Measurements from ENCODE around the gene ARFGEF3.

ARFGEF3 gene

GRCh38 chr6:138176652-138177232 lies 15.0 kb downstream of the ARFGEF3 start:
- no peaks in the 10 kb centered on the region for H3K36me3 ChIP-seq (replicated peaks)
- TF ChIP-seq CTCF (IDR thresholded peaks at IDR 0.05; ENCODE audit: low read depth, low read length, missing control alignments): no peak
- in situ Hi-C loops (cut with HindIII; ENCODE audit: low pct_ligation_motif_present, low sequenced_read_pairs): no loop called here

GRCh38 chr6:138182939-138183789 lies 21.4 kb downstream of the ARFGEF3 start:
- H3K27me3 ChIP-seq (replicated peaks): no peaks in the 10 kb centered on the region
- in situ Hi-C loops (cut with HindIII; ENCODE audit: low pct_ligation_motif_present, low sequenced_read_pairs): no loop called here
- no peak overlapping the region for H3K4me3 ChIP-seq (ENCODE audit: low read depth, low read length)
- no peak overlapping the region for H3K27ac ChIP-seq
- TF ChIP-seq CTCF (IDR thresholded peaks at IDR 0.05; ENCODE audit: low read depth, low read length, missing control alignments): no peak
- no peaks in the 10 kb centered on the region for H3K36me3 ChIP-seq (replicated peaks)
- DNase-seq: no peak

More at GRCh38 chr6:138176652-138177232, 15.0 kb downstream of the ARFGEF3 start:
- no peak overlapping the region for H3K4me3 ChIP-seq (ENCODE audit: low read depth, low read length)
- DNase-seq: no peak
- no peaks in the 10 kb centered on the region for H3K27me3 ChIP-seq (replicated peaks)
- H3K27ac ChIP-seq: no peak overlapping the region

GRCh38 chr6:138183790-138184134 lies 22.0 kb downstream of the ARFGEF3 start:
- no peaks in the 10 kb centered on the region for H3K27me3 ChIP-seq (replicated peaks)
- H3K27ac ChIP-seq: no peak overlapping the region
- DNase-seq: no peak
- H3K36me3 ChIP-seq (replicated peaks): no peaks in the 10 kb centered on the region
- in situ Hi-C loops (cut with HindIII; ENCODE audit: low pct_ligation_motif_present, low sequenced_read_pairs): no loop called here
- no peak for TF ChIP-seq CTCF (IDR thresholded peaks at IDR 0.05; ENCODE audit: low read depth, low read length, missing control alignments)
- no peak overlapping the region for H3K4me3 ChIP-seq (ENCODE audit: low read depth, low read length)

DNA sequence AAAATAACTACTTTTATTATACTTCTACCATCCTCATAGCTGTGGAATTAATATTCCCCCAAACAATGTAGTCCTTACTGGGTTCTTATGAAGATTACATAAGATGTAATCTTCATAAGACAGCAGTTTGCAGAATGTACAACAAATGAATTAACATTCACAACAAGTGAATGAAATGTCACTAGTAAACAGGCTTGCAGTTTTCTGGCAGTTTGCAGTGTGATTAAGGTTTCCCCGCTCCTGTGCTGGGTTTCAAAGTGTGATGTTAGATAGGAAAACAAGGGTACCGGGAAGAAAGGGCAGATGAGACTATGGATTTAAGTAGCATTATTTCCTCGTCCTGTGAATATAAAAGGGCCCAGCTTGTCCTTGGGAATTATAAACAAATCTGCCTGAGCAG lies 22.5 kb downstream of the ARFGEF3 start:
- no peak for DNase-seq

DNA sequence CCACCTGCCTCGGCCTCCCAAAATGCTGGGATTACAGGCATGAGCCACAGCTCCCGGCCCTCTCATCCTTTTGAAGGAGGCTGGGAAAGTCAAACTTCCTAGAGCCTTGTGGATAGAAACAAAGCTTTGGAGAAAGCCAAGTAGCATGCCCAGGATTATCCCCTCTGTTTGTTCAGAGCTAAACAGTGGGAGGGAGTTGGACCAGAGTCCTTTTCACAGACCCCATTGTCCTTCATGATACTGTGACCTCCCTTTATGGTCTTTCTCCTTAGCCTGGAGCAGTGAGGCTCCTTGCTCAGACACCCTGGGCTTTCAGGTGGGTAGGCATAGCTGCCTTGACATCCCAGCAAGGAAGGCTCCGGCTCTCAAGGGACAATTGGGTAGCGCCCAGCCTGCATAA lies 25.4 kb downstream of the ARFGEF3 start:
- Histone ChIP-seq H3K36me3 (replicated peaks) (no peaks in the 10 kb centered on the region), H3K27ac (no peak overlapping the region), H3K27me3 (replicated peaks) (no peaks in the 10 kb centered on the region), H3K4me3 (ENCODE audit: low read depth, low read length) (no peak overlapping the region)
- TF ChIP-seq CTCF (IDR thresholded peaks at IDR 0.05; ENCODE audit: low read depth, low read length, missing control alignments): no peak
- in situ Hi-C loops (cut with HindIII; ENCODE audit: low pct_ligation_motif_present, low sequenced_read_pairs): no loop called here
- no peak for DNase-seq

More for the DNA sequence above, 22.5 kb downstream of the ARFGEF3 start:
- Histone ChIP-seq H3K36me3 (replicated peaks) (no peaks in the 10 kb centered on the region), H3K4me3 (ENCODE audit: low read depth, low read length) (no peak overlapping the region), H3K27me3 (replicated peaks) (no peaks in the 10 kb centered on the region), H3K27ac (no peak overlapping the region)
- TF ChIP-seq CTCF (IDR thresholded peaks at IDR 0.05; ENCODE audit: low read depth, low read length, missing control alignments): no peak
- in situ Hi-C loops (cut with HindIII; ENCODE audit: low pct_ligation_motif_present, low sequenced_read_pairs): no loop called here

Data from brain microvascular endothelial cell (primary cell).